WTC11 (cell line): Measurements from ENCODE around the gene TAS2R31.
"Not testable (repeated sequence)": the region's sequence is repeated elsewhere in the genome, so short reads cannot be mapped to it uniquely, and the experiment has no call there.

Source experiments
- CBFB ChIP-seq: sonication (generic); formaldehyde crosslinking; IDR thresholded peaks from 2 replicates; pipeline ENCODE4 v1.8.1; 2022; ENCODE audit warnings: mild to moderate bottlenecking, low read depth, missing genetic modification reagents
- CREB1 ChIP-seq: sonication (generic); formaldehyde crosslinking; IDR thresholded peaks from 2 replicates; pipeline ENCODE4 v1.8.0; 2023; ENCODE audit warnings: mild to moderate bottlenecking, missing genetic modification reagents
- CREM ChIP-seq: sonication (generic); formaldehyde crosslinking; IDR thresholded peaks from 2 replicates; pipeline ENCODE4 v1.8.1; 2022; ENCODE audit warnings: mild to moderate bottlenecking, missing genetic modification reagents, moderate library complexity
- CTCF ChIP-seq: fragments of 200-600 bp; IDR thresholded peaks from 2 replicates; pipeline ENCODE4 v1.8.0; 2022; ENCODE audit warnings: antibody characterized with exemption
- E2F1 ChIP-seq: sonication (generic); formaldehyde crosslinking; IDR thresholded peaks from 2 replicates; pipeline ENCODE4 v1.8.0; 2022; ENCODE audit warnings: mild to moderate bottlenecking, missing genetic modification reagents
- NR2C2 ChIP-seq: sonication (generic); formaldehyde crosslinking; IDR thresholded peaks from 2 replicates; pipeline ENCODE4 v1.8.0; 2022; ENCODE audit warnings: mild to moderate bottlenecking, missing genetic modification reagents
- SP1 ChIP-seq: sonication (generic); formaldehyde crosslinking; conservative IDR thresholded peaks from 2 replicates; pipeline ENCODE4 v1.8.1; 2022; ENCODE audit warnings: missing genetic modification reagents
- ZBTB21 ChIP-seq: sonication (generic); formaldehyde crosslinking; IDR thresholded peaks from 2 replicates; pipeline ENCODE4 v1.8.1; 2023; ENCODE audit warnings: mild to moderate bottlenecking, missing genetic modification reagents, borderline replicate concordance
- TF ChIP-seq, protein P1 (sequence below): sonication (generic); formaldehyde crosslinking; IDR thresholded peaks from 2 replicates; pipeline ENCODE4 v1.8.1; 2023; ENCODE audit warnings: mild to moderate bottlenecking, missing genetic modification reagents, borderline replicate concordance
- TF ChIP-seq, protein P2 (sequence below): sonication (generic); formaldehyde crosslinking; IDR thresholded peaks from 2 replicates; pipeline ENCODE4 v1.8.1; 2023; ENCODE audit warnings: mild to moderate bottlenecking, missing genetic modification reagents
- TF ChIP-seq, protein P3 (sequence below): fragments of 250-450 bp; sonication (Bioruptor Pico); IDR thresholded peaks from 2 replicates; pipeline ENCODE4 v1.9.0; 2021; ENCODE audit warnings: mild to moderate bottlenecking, borderline replicate concordance
- TF ChIP-seq, protein P4 (sequence below): sonication (generic); formaldehyde crosslinking; IDR thresholded peaks from 2 replicates; pipeline ENCODE4 v1.8.0; 2023; ENCODE audit warnings: missing genetic modification reagents

GRCh38 chr12:11062194-11062593, 31.0 kb upstream of the TAS2R31 start, which contains the start of gene TAS2R46:
- not testable (repeated sequence) for TF ChIP-seq CBFB (CRISPR knock-in tag); E2F1 (CRISPR knock-in tag); CTCF; CREB1 (CRISPR knock-in tag); CREM (CRISPR knock-in tag); ZBTB21 (CRISPR knock-in tag); SP1 (CRISPR knock-in tag); NR2C2 (CRISPR knock-in tag)
- TF ChIP-seq, protein P1, sequence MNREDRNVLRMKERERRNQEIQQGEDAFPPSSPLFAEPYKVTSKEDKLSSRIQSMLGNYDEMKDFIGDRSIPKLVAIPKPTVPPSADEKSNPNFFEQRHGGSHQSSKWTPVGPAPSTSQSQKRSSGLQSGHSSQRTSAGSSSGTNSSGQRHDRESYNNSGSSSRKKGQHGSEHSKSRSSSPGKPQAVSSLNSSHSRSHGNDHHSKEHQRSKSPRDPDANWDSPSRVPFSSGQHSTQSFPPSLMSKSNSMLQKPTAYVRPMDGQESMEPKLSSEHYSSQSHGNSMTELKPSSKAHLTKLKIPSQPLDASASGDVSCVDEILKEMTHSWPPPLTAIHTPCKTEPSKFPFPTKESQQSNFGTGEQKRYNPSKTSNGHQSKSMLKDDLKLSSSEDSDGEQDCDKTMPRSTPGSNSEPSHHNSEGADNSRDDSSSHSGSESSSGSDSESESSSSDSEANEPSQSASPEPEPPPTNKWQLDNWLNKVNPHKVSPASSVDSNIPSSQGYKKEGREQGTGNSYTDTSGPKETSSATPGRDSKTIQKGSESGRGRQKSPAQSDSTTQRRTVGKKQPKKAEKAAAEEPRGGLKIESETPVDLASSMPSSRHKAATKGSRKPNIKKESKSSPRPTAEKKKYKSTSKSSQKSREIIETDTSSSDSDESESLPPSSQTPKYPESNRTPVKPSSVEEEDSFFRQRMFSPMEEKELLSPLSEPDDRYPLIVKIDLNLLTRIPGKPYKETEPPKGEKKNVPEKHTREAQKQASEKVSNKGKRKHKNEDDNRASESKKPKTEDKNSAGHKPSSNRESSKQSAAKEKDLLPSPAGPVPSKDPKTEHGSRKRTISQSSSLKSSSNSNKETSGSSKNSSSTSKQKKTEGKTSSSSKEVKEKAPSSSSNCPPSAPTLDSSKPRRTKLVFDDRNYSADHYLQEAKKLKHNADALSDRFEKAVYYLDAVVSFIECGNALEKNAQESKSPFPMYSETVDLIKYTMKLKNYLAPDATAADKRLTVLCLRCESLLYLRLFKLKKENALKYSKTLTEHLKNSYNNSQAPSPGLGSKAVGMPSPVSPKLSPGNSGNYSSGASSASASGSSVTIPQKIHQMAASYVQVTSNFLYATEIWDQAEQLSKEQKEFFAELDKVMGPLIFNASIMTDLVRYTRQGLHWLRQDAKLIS (CRISPR knock-in tag) = not testable (repeated sequence)
- TF ChIP-seq, protein P2, sequence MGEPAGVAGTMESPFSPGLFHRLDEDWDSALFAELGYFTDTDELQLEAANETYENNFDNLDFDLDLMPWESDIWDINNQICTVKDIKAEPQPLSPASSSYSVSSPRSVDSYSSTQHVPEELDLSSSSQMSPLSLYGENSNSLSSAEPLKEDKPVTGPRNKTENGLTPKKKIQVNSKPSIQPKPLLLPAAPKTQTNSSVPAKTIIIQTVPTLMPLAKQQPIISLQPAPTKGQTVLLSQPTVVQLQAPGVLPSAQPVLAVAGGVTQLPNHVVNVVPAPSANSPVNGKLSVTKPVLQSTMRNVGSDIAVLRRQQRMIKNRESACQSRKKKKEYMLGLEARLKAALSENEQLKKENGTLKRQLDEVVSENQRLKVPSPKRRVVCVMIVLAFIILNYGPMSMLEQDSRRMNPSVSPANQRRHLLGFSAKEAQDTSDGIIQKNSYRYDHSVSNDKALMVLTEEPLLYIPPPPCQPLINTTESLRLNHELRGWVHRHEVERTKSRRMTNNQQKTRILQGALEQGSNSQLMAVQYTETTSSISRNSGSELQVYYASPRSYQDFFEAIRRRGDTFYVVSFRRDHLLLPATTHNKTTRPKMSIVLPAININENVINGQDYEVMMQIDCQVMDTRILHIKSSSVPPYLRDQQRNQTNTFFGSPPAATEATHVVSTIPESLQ (CRISPR knock-in tag) = not testable (repeated sequence)
- TF ChIP-seq, protein P3, sequence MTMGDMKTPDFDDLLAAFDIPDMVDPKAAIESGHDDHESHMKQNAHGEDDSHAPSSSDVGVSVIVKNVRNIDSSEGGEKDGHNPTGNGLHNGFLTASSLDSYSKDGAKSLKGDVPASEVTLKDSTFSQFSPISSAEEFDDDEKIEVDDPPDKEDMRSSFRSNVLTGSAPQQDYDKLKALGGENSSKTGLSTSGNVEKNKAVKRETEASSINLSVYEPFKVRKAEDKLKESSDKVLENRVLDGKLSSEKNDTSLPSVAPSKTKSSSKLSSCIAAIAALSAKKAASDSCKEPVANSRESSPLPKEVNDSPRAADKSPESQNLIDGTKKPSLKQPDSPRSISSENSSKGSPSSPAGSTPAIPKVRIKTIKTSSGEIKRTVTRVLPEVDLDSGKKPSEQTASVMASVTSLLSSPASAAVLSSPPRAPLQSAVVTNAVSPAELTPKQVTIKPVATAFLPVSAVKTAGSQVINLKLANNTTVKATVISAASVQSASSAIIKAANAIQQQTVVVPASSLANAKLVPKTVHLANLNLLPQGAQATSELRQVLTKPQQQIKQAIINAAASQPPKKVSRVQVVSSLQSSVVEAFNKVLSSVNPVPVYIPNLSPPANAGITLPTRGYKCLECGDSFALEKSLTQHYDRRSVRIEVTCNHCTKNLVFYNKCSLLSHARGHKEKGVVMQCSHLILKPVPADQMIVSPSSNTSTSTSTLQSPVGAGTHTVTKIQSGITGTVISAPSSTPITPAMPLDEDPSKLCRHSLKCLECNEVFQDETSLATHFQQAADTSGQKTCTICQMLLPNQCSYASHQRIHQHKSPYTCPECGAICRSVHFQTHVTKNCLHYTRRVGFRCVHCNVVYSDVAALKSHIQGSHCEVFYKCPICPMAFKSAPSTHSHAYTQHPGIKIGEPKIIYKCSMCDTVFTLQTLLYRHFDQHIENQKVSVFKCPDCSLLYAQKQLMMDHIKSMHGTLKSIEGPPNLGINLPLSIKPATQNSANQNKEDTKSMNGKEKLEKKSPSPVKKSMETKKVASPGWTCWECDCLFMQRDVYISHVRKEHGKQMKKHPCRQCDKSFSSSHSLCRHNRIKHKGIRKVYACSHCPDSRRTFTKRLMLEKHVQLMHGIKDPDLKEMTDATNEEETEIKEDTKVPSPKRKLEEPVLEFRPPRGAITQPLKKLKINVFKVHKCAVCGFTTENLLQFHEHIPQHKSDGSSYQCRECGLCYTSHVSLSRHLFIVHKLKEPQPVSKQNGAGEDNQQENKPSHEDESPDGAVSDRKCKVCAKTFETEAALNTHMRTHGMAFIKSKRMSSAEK (CRISPR knock-in tag) = not testable (repeated sequence)
- TF ChIP-seq, protein P4, sequence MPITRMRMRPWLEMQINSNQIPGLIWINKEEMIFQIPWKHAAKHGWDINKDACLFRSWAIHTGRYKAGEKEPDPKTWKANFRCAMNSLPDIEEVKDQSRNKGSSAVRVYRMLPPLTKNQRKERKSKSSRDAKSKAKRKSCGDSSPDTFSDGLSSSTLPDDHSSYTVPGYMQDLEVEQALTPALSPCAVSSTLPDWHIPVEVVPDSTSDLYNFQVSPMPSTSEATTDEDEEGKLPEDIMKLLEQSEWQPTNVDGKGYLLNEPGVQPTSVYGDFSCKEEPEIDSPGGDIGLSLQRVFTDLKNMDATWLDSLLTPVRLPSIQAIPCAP (CRISPR knock-in tag) = not testable (repeated sequence)
